ENCODE measurements around the gene CBX2. TPM values are rescaled to one million over a fixed set of nuclear protein-coding genes. Genes with fewer than 3 reads are reported as not detected.

The CBX2 gene
- total RNA-seq, 1 experiment from 2014 or later: 79.4 TPM

DNA sequence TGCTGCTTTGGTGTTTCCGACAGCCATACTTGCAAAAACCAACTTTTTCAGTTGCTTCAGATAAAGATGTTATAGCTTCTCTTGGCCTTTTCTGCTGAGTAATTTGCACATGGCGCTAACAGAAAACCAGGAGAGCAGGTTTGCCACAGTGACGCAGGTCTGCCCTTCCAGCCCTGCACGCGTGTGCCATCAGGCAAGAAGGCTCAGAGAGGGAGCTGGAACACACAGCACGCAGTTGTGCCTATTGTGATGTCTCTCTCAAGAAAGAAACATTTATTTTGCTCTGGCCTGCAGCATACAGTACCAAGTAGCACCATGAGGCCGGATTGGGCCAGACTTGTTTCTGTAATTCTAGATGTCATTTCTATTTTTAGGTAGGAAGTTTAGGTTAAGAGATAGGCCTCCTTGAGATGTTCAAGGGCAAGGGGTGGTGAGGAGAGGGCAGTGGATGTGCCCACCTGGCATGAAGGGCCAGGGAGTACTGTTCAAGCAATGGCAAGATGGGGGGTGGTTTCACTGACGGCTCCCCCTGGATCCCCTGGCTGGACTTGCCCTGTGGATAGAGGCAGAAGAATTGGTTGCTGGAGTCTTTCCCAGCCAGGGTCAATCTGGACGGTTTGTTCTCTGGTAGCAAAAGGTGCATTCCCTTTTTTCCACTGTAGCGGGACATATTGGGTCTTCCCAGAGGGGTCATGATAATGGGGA lies 1.9 kb downstream of the CBX2 start:
- Histone ChIP-seq H3K4me2 (ENCODE audit: insufficient read depth, insufficient read length, low read length) (peak overlapping the region; percentile 56), H3K79me1 (ENCODE audit: insufficient read depth, low read depth, low read length, poor library complexity, severe bottlenecking) (peaks cover 3% of the 10 kb centered on the region), H3K79me2 (ENCODE audit: insufficient read depth, low read length) (0 out of 2 replicates have a peak, but pooled peaks cover 2% of the 10 kb centered on the region), H4K8ac (replicated peaks; ENCODE audit: insufficient read length, low read depth, low read length) (no peak overlapping the region), H2BK12ac (ENCODE audit: insufficient read length, low read depth, low read length) (no peak overlapping the region), H2BK120ac (ENCODE audit: low read depth, low read length, poor library complexity, severe bottlenecking) (no peak overlapping the region), H2BK20ac (ENCODE audit: low read depth, low read length, poor library complexity, severe bottlenecking) (no peak overlapping the region), H4K5ac (ENCODE audit: insufficient read length, low read depth, low read length) (no peak overlapping the region), H3K9ac (ENCODE audit: extremely low read depth, insufficient read length, low read length) (no peak overlapping the region), H3K9me3 (ENCODE audit: control insufficient read depth, low read depth, low read length) (no peaks in the 10 kb centered on the region), H3K56ac (ENCODE audit: insufficient read length, low read depth, low read length) (no peak overlapping the region), H3K23ac (ENCODE audit: insufficient read length, low read depth, low read length) (no peak overlapping the region), H3K27me3 (ENCODE audit: insufficient read depth, low read length) (no peaks in the 10 kb centered on the region), H3K4me1 (ENCODE audit: insufficient read depth, low read length) (peaks cover 3% of the 10 kb centered on the region; the same call in 1 of the 2 replicates), H3K4ac (ENCODE audit: low read depth, low read length) (no peak overlapping the region), H4K91ac (ENCODE audit: insufficient read length, low read depth, low read length) (no peak overlapping the region), H3K18ac (ENCODE audit: insufficient read length, low read depth, low read length) (no peak overlapping the region), H2AK5ac (ENCODE audit: insufficient read length, low read length) (no peak overlapping the region), H2BK15ac (ENCODE audit: low read depth, low read length) (no peak overlapping the region), H2AFZ (ENCODE audit: low read length) (no peak overlapping the region), H4K20me1 (ENCODE audit: control insufficient read depth, insufficient read depth, insufficient read length) (no peaks in the 10 kb centered on the region), H3K27ac (ENCODE audit: insufficient read length, low read depth, low read length) (no peak overlapping the region), H2BK5ac (ENCODE audit: insufficient read length, low read length) (no peak overlapping the region), H3K14ac (ENCODE audit: insufficient read depth, low read length) (no peak overlapping the region), H3T11ph (ENCODE audit: low read length) (no peak overlapping the region), H3K23me2 (ENCODE audit: insufficient read length, low read depth, low read length, poor library complexity, severe bottlenecking) (peaks cover 14% of the 10 kb centered on the region)
- TF ChIP-seq, protein P1, sequence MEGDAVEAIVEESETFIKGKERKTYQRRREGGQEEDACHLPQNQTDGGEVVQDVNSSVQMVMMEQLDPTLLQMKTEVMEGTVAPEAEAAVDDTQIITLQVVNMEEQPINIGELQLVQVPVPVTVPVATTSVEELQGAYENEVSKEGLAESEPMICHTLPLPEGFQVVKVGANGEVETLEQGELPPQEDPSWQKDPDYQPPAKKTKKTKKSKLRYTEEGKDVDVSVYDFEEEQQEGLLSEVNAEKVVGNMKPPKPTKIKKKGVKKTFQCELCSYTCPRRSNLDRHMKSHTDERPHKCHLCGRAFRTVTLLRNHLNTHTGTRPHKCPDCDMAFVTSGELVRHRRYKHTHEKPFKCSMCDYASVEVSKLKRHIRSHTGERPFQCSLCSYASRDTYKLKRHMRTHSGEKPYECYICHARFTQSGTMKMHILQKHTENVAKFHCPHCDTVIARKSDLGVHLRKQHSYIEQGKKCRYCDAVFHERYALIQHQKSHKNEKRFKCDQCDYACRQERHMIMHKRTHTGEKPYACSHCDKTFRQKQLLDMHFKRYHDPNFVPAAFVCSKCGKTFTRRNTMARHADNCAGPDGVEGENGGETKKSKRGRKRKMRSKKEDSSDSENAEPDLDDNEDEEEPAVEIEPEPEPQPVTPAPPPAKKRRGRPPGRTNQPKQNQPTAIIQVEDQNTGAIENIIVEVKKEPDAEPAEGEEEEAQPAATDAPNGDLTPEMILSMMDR (conservative IDR thresholded peaks at IDR 0.05): no peak
- H3K4me3 Mint-ChIP-seq: peak overlapping the region; percentile 91 to 97
- DNase-seq: no peak
- H3K9me3 Mint-ChIP-seq: no peaks in the 10 kb centered on the region
- H3K27ac Mint-ChIP-seq: no peak overlapping the region
- peaks cover 38 to 42% of the 10 kb centered on the region in 2 experiments for H3K4me1 Mint-ChIP-seq
- H3K36me3 Mint-ChIP-seq (ENCODE audit: insufficient read depth in 1 of 3, low read depth in 3 of 3): peaks cover 40 to 55% (median 48%) of the 10 kb centered on the region in 3 experiments
- no CpG with 5 or more reads among the region's 10 CpGs for WGBS (ENCODE audit: extremely low coverage, insufficient read length, low lambda C conversion rate)
- peaks cover 12% of the 10 kb centered on the region; the same call in 1 of the 2 replicates for H3K27me3 Mint-ChIP-seq (ENCODE audit: low read depth)
